HG03045 (cell line): ENCODE data around the gene TBC1D24.
"Not testable (repeated sequence)": the region's sequence is repeated elsewhere in the genome, so short reads cannot be mapped to it uniquely, and the experiment has no call there.

ENCODE experiments used
- ATAC-seq: cut with Tn5 transposase; IDR thresholded peaks from one replicate; pipeline ENCODE4 v1.9.1; 2021; ENCODE audit warnings: mild to moderate bottlenecking, moderate library complexity; ENCODE audit not compliant: unreplicated experiment

Gene TBC1D24

GRCh38 chr16:2554709-2555425 lies 79.9 kb downstream of the TBC1D24 start:
- ATAC-seq, result not testable (repeated sequence)
